ENCODE measurements around the gene NEAT1. TPM values are rescaled to one million over a fixed set of nuclear protein-coding genes. Genes with fewer than 3 reads are reported as not detected.

NEAT1 gene
- total and polyA plus RNA-seq, 12 donors, result 20.9 to 6,838 (median 335) TPM

- peak overlapping the region in 1 of 4 donors; percentile 7 for H3K4me3 ChIP-seq
Measured at GRCh38 chr11:65390099-65390941, 32.3 kb upstream of the NEAT1 start.

GRCh38 chr11:65390996-65391395 lies 31.6 kb upstream of the NEAT1 start:
- peak overlapping the region in 4 of 5 donors; percentile 61 to 91 (median 76) for H3K27ac ChIP-seq
- H3K4me1 ChIP-seq (replicated peaks in 1 of 2), result peaks cover 37 to 58% of the 10 kb centered on the region in 2 donors
- H3K36me3 ChIP-seq (replicated peaks in 1 of 2), result peaks cover 0 to 29% of the 10 kb centered on the region in 2 donors
- TF ChIP-seq POLR2A (IDR thresholded peaks at IDR 0.05) (no peak), CTCF (IDR thresholded peaks at IDR 0.05) (peak in 3 of 6 experiments; percentile 14 to 36 (median 25))
- intact Hi-C loops (cut with DNase I), result no loop called here
- H3K9me3 ChIP-seq (replicated peaks in 1 of 3), result no peaks in the 10 kb centered on the region
- WGBS, 4 donors, result 14 to 30% (median 24%) methylated on average over 1 to 9 of the region's 9 CpGs
- H3K27me3 ChIP-seq, result no peaks in the 10 kb centered on the region
- peak in 5 of 7 donors; percentile 53 to 85 (median 65) for DNase-seq
- H3K4me3 ChIP-seq, result peak overlapping the region in 1 of 4 donors; percentile 7

More at GRCh38 chr11:65390099-65390941, 32.3 kb upstream of the NEAT1 start:
- Histone ChIP-seq H3K9me3 (replicated peaks in 1 of 3) (no peaks in the 10 kb centered on the region), H3K27me3 (no peaks in the 10 kb centered on the region), H3K36me3 (replicated peaks in 1 of 2) (peaks cover 0 to 23% of the 10 kb centered on the region in 2 donors), H3K4me1 (replicated peaks in 1 of 2) (peaks cover 43 to 65% of the 10 kb centered on the region in 2 donors), H3K27ac (peak overlapping the region in 4 of 5 donors; percentile 61 to 91 (median 76))
- WGBS, 4 donors, result 49 to 60% (median 55%) methylated on average over 14 to 21 of the region's 21 CpGs
- DNase-seq, result peak in 1 of 7 donors; percentile 43
- TF ChIP-seq CTCF (IDR thresholded peaks at IDR 0.05) (no peak), POLR2A (IDR thresholded peaks at IDR 0.05) (no peak)
- intact Hi-C loops (cut with DNase I), result no loop called here

- no peak overlapping the region for H3K4me3 ChIP-seq
- intact Hi-C loops (cut with DNase I), result no loop called here
- no peaks in the 10 kb centered on the region for H3K9me3 ChIP-seq (replicated peaks in 1 of 3)
- peaks cover 0 to 42% of the 10 kb centered on the region in 2 donors for H3K36me3 ChIP-seq (replicated peaks in 1 of 2)
- 81 to 84% (median 84%) methylated on average over 11 to 13 of the region's 13 CpGs for WGBS, 4 donors
- no peaks in the 10 kb centered on the region for H3K27me3 ChIP-seq
- TF ChIP-seq POLR2A (IDR thresholded peaks at IDR 0.05) (no peak), CTCF (IDR thresholded peaks at IDR 0.05) (no peak)
- DNase-seq, result no peak
- H3K4me1 ChIP-seq (replicated peaks in 1 of 2), result peaks cover 30 to 50% of the 10 kb centered on the region in 2 donors
- peak overlapping the region in 2 of 5 donors; percentile 81 to 91 for H3K27ac ChIP-seq
Measured at GRCh38 chr11:65392186-65392829, 30.3 kb upstream of the NEAT1 start.

- peak overlapping the region in 1 of 5 donors; percentile 81 for H3K27ac ChIP-seq
- no peaks in the 10 kb centered on the region for H3K9me3 ChIP-seq (replicated peaks in 1 of 3)
- no peak for DNase-seq
- H3K27me3 ChIP-seq, result no peaks in the 10 kb centered on the region
- H3K4me1 ChIP-seq (replicated peaks in 1 of 2), result peaks cover 24 to 44% of the 10 kb centered on the region in 2 donors
- 65 to 88% (median 80%) methylated on average over 5 of the region's 5 CpGs for WGBS, 4 donors
- intact Hi-C loops (cut with DNase I), result no loop called here
- H3K4me3 ChIP-seq, result no peak overlapping the region
- TF ChIP-seq POLR2A (IDR thresholded peaks at IDR 0.05) (no peak), CTCF (IDR thresholded peaks at IDR 0.05) (no peak)
- H3K36me3 ChIP-seq (replicated peaks in 1 of 2), result peaks cover 0 to 48% of the 10 kb centered on the region in 2 donors
Measured at GRCh38 chr11:65392899-65393298, 29.7 kb upstream of the NEAT1 start.
